LNCaP clone FGC (cell line): ENCODE results near the gene IL1RAPL1.

Source experiments
- DNase-seq: peaks from one replicate; pipeline ENCODE4 v3.0.0-alpha.2; 2011; ENCODE audit warnings: low read depth
- H3K4me3 ChIP-seq: 2 replicates; pipeline ENCODE4 v1.5.1; 2011; ENCODE audit warnings: mild to moderate bottlenecking, low read depth, low read length, control low read depth
- TF ChIP-seq, protein P1 (sequence below): IDR thresholded peaks from 2 replicates; pipeline ENCODE4 v1.5.1; 2012; ENCODE audit warnings: mild to moderate bottlenecking; ENCODE audit not compliant: control insufficient read depth, insufficient read depth; ENCODE audit errors: extremely low read depth

IL1RAPL1 gene

DNA sequence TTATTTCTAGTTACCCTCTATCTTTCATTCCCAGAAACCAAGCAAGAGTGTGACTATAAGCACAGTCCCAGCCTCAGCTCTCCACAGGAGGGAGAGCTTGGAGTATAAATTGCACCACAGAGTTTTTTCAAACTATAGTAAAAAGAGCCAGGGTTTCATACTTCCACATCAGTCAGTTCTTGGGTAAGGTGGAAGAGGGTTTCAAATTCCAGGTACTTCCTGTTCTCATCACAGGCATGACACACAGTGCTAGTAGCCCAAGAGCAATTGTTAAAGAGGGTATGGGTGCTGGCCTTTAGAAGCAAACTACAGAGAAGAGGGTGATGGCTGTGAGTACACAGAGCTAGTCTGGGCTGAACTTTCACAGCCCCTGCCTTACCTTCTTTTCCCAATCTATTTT, 5.7 kb upstream of the IL1RAPL1 start:
- H3K4me3 ChIP-seq: no peak overlapping the region
- TF ChIP-seq, protein P1, sequence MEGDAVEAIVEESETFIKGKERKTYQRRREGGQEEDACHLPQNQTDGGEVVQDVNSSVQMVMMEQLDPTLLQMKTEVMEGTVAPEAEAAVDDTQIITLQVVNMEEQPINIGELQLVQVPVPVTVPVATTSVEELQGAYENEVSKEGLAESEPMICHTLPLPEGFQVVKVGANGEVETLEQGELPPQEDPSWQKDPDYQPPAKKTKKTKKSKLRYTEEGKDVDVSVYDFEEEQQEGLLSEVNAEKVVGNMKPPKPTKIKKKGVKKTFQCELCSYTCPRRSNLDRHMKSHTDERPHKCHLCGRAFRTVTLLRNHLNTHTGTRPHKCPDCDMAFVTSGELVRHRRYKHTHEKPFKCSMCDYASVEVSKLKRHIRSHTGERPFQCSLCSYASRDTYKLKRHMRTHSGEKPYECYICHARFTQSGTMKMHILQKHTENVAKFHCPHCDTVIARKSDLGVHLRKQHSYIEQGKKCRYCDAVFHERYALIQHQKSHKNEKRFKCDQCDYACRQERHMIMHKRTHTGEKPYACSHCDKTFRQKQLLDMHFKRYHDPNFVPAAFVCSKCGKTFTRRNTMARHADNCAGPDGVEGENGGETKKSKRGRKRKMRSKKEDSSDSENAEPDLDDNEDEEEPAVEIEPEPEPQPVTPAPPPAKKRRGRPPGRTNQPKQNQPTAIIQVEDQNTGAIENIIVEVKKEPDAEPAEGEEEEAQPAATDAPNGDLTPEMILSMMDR: no peak
- no peak for DNase-seq

DNA sequence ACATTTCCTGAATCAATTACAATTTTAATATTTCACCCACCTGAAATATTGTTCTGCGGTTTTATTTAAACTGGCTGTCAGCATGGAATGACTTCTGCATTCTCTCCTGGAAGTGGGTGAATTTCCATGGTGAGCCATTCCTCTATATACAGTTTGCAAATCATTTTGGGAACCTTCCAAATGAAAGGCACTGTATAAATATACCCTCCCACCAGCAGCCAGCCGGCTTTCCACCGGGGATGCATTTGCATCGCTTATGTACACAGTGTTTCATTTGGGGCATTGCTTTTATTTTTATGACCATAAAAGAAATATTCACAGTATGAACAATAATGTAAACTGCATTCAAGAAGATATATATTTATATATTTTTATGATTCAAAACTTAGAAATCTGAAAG, 4.7 kb upstream of the IL1RAPL1 start:
- no peak for DNase-seq
- H3K4me3 ChIP-seq: no peak overlapping the region
- TF ChIP-seq, protein P1: no peak

DNA sequence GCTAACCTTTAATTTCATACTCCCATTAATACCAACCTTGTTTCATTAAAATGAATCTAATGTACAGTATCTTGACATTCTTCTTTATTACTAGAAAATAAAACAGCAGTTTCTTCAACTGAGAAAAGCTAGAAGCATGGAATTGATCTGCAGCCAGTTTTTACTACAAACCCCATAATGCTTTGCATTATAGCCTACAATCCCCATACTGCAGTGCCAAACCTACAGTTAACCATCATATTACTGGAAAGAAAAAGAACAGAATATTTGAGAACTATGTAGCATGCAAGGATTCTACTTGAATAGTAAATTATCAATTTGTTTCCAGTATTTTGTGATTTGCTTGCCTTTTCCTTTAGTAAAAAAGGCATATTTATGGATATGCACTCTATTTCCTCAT, 3.2 kb upstream of the IL1RAPL1 start:
- TF ChIP-seq, protein P1: no peak
- no peak for DNase-seq
- no peak overlapping the region for H3K4me3 ChIP-seq

DNA sequence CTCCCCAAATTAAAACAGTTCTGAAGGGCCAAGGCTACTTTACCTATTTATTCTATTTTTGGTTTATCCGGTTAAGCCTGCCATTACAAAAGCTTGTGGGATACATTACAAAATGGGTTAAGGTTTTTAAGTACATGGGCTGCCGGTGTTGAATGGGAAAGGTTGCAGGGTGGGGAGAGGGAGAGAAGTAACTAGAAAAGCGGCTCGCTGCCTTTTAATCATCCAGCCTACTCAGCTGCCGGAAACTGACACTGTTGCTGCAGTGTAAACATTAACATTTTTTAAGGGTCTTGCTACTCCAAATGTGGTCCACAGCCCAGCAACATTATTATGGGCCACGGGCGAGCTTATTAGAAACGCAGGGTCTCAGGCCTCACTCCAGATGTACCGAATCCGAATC, 1.5 kb upstream of the IL1RAPL1 start:
- H3K4me3 ChIP-seq: no peak overlapping the region
- TF ChIP-seq, protein P1: no peak
- DNase-seq: no peak

DNA sequence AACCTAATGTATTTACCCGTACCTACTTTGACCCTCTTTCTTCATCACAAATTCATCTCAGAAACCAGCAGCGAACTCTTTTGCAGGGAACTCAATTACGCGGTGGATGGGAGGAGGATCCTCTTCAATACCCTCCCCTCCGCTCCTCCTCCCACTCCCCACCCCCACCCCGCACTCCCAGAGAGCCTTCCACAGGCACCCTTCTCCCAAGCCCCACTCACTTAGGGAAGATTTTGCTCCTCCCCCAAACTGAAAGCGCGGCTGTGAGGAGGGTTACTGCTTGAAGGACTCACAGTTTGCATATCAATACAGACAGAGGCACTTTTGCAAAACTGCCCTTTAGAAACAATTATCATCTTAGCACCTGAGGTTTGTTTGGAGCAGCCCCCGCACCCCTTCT, 960 bp upstream of the IL1RAPL1 start:
- TF ChIP-seq, protein P1: no peak
- DNase-seq: no peak
- no peak overlapping the region for H3K4me3 ChIP-seq

DNA sequence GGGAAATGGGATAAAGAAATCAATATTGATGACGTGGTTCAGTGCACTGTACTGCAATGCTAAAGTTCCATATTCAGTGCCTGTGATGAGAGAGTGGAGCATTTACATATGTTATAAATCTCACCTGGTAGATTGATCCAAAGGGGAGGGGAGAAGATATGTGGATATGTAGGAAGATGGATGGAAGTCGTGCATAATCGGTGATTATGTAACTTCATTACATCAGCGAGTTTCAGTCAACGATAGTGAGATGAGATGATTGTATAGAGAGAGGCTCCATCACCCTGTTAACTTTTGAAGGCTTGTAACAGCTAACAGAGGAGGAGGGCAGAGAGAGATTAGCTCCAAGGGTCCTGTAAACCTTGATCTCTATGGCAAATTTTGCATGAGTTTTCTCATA, 1.8 kb downstream of the IL1RAPL1 start:
- TF ChIP-seq, protein P1: no peak
- peak overlapping the region; percentile 64 for H3K4me3 ChIP-seq
- no peak for DNase-seq

DNA sequence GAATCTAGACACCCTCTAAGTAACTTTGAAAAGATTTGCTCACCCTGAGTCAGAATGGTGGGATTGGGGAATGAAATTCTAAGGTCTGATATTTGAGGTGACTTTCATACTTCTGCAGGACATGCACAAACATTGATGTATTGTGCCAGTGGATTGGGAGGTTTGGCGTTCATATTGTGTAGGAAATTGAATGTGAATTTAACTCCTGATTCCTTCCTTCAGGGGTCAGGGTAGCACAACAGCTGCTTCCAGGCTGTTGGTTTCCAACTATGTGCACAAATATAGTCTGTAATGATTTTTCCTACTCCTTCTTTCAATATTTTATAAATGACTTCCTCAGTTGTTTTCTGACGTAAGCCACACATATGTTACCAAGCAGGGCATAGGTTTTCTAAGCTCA, 3.1 kb downstream of the IL1RAPL1 start:
- H3K4me3 ChIP-seq: peak overlapping the region; percentile 64
- TF ChIP-seq, protein P1: peak; percentile 36

More for the DNA sequence above, 3.1 kb downstream of the IL1RAPL1 start:
- DNase-seq: no peak
